DOHH2 (cell line): ENCODE results near the gene CACNG6.
"Not testable (repeated sequence)": the region's sequence is repeated elsewhere in the genome, so short reads cannot be mapped to it uniquely, and the experiment has no call there.

Source experiments
- H3F3A ChIP-seq: fragments of 200-600 bp; sonication (generic), shearing (Covaris generic); 2 replicates; pipeline ENCODE4 v1.6.0; 2016; ENCODE audit warnings: antibody characterized with exemption, mild to moderate bottlenecking; ENCODE audit not compliant: control insufficient read depth, insufficient read depth
- H3K27ac ChIP-seq: fragments of 200-600 bp; sonication (generic); 2 replicates; pipeline ENCODE4 v1.5.1; 2014; ENCODE audit warnings: low read depth, mild to moderate bottlenecking, low read length, moderate library complexity
- H3K27me3 ChIP-seq: fragments of 200-600 bp; sonication (generic); 2 replicates; pipeline ENCODE4 v1.6.1; 2014; ENCODE audit warnings: mild to moderate bottlenecking, low read length, mixed read lengths; ENCODE audit not compliant: control insufficient read depth
- H3K36me3 ChIP-seq: fragments of 200-600 bp; sonication (generic); 2 replicates; pipeline ENCODE4 v1.6.1; 2014; ENCODE audit warnings: mild to moderate bottlenecking, low read length, moderate library complexity, mixed read lengths; ENCODE audit not compliant: control insufficient read depth
- H3K4me1 ChIP-seq: fragments of 200-600 bp; sonication (generic); 2 replicates; pipeline ENCODE4 v1.6.1; 2014; ENCODE audit warnings: mild to moderate bottlenecking, low read length, mixed read lengths; ENCODE audit not compliant: control insufficient read depth
- H3K4me2 ChIP-seq: fragments of 200-600 bp; sonication (generic); 2 replicates; pipeline ENCODE4 v1.6.0; 2014; ENCODE audit warnings: mild to moderate bottlenecking, low read length, moderate library complexity
- H3K4me3 ChIP-seq: fragments of 200-600 bp; sonication (generic); 2 replicates; pipeline ENCODE4 v1.5.1; 2014; ENCODE audit warnings: mild to moderate bottlenecking, low read length, mixed read lengths
- H3K79me2 ChIP-seq: fragments of 200-600 bp; sonication (generic); 2 replicates; pipeline ENCODE4 v1.6.1; 2014; ENCODE audit warnings: mild to moderate bottlenecking, low read length, mixed read lengths; ENCODE audit not compliant: control insufficient read depth
- H3K9me2 ChIP-seq: fragments of 200-600 bp; sonication (generic); replicated peaks from 2 replicates; pipeline ENCODE4 v1.6.1; 2014; ENCODE audit warnings: mild to moderate bottlenecking, low read length, mixed read lengths; ENCODE audit not compliant: control insufficient read depth
- H3K9me3 ChIP-seq: fragments of 200-600 bp; sonication (generic); 2 replicates; pipeline ENCODE4 v1.6.1; 2014; ENCODE audit warnings: antibody characterized with exemption, low read length, mixed read lengths; ENCODE audit not compliant: control insufficient read depth, insufficient read depth
- H4K20me1 ChIP-seq: fragments of 200-600 bp; sonication (generic); 2 replicates; pipeline ENCODE4 v1.6.0; 2014; ENCODE audit warnings: low read depth, mild to moderate bottlenecking, antibody characterized with exemption, low read length, moderate library complexity; ENCODE audit not compliant: control insufficient read depth, insufficient read depth
- EZH2phosphoT487 ChIP-seq: fragments of 200-600 bp; sonication (generic); IDR thresholded peaks from 2 replicates; pipeline ENCODE4 v1.6.1; 2017; ENCODE audit warnings: borderline replicate concordance, mild to moderate bottlenecking, antibody characterized with exemption, low read length, moderate library complexity, mixed read lengths
- TF ChIP-seq, protein P1 (sequence below): fragments of 200-600 bp; sonication (generic); IDR thresholded peaks from one replicate; pipeline ENCODE4 v1.5.1; 2014; ENCODE audit warnings: antibody characterized with exemption, mild to moderate bottlenecking, low read depth, low read length; ENCODE audit not compliant: poor library complexity, severe bottlenecking

Gene CACNG6

DNA sequence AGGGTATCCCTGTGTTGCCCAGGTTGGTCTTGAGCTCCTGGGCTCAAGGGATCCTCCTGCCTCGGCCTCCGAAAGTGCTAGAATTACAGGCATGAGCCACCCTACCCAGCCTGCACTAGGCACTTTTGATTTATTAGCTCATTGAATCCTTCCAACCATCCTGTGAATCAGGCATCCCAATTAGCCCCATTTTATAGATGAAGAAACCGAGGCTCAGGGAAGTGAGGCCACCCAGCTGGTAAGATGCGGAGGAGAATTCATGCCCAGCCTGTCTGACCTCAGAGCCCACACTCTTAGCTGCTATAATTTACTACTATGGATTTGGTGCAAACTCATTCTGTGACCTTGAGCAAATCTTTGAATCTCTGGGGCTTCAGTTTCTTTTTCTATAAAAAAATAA lies 46.5 kb upstream of the CACNG6 start:
- Histone ChIP-seq H3F3A (no peaks in the 10 kb centered on the region), H3K27me3 (no peaks in the 10 kb centered on the region), H3K36me3 (no peaks in the 10 kb centered on the region), H3K4me2 (no peak overlapping the region), H3K79me2 (no peaks in the 10 kb centered on the region), H3K9me2 (no peaks in the 10 kb centered on the region), H3K4me3 (no peak overlapping the region), H4K20me1 (no peaks in the 10 kb centered on the region), H3K9me3 (no peaks in the 10 kb centered on the region), H3K4me1 (no peaks in the 10 kb centered on the region), H3K27ac (no peak overlapping the region)
- TF ChIP-seq EZH2phosphoT487 = no peak
- TF ChIP-seq, protein P1, sequence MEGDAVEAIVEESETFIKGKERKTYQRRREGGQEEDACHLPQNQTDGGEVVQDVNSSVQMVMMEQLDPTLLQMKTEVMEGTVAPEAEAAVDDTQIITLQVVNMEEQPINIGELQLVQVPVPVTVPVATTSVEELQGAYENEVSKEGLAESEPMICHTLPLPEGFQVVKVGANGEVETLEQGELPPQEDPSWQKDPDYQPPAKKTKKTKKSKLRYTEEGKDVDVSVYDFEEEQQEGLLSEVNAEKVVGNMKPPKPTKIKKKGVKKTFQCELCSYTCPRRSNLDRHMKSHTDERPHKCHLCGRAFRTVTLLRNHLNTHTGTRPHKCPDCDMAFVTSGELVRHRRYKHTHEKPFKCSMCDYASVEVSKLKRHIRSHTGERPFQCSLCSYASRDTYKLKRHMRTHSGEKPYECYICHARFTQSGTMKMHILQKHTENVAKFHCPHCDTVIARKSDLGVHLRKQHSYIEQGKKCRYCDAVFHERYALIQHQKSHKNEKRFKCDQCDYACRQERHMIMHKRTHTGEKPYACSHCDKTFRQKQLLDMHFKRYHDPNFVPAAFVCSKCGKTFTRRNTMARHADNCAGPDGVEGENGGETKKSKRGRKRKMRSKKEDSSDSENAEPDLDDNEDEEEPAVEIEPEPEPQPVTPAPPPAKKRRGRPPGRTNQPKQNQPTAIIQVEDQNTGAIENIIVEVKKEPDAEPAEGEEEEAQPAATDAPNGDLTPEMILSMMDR = no peak

DNA sequence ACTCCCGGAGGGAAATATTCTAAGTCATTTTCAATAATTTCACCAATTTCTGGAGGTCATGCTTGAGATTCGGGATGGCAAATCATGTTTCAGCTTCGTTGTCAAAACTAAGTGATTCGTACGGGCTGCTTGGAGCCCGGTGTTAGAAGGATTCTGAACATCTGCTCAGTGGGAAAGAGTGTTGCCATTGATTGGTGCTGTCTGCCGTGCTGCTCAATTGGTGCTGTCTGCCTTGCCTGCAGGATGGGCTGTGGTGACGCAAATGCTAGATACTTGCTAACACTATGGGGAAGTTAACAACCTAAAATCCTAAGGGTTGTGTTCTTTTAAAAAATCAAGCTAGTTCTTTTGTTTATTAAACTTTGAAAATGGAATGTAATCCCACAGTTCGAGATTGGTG lies 46.0 kb upstream of the CACNG6 start:
- Histone ChIP-seq H3K4me1 (no peaks in the 10 kb centered on the region), H3K27ac (no peak overlapping the region), H3K79me2 (no peaks in the 10 kb centered on the region), H3K36me3 (no peaks in the 10 kb centered on the region), H3K4me2 (no peak overlapping the region), H3K9me2 (no peaks in the 10 kb centered on the region), H3K4me3 (no peak overlapping the region), H4K20me1 (no peaks in the 10 kb centered on the region), H3K27me3 (no peaks in the 10 kb centered on the region), H3F3A (no peaks in the 10 kb centered on the region), H3K9me3 (no peaks in the 10 kb centered on the region)
- TF ChIP-seq, protein P1 = no peak
- no peak for TF ChIP-seq EZH2phosphoT487

DNA sequence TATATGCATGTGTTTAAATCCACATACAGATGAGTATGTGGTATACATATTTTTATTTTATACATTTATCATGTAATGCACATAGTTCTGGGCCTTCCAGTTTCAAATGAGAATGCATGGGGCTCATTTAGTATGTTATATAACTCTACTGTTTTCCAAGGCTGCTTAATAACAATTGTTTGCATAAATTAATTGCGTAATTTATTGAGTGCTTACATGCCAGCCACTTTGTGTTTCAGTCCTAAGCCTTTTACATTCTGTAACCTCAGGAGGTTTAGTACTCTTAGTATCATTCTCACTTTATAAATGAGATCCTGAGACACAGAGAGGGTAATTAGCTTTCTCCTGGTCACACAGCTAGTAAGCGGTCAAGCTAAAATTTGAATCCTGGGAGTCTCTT lies 45.4 kb upstream of the CACNG6 start:
- Histone ChIP-seq H3K36me3 (no peaks in the 10 kb centered on the region), H4K20me1 (no peaks in the 10 kb centered on the region), H3K4me3 (no peak overlapping the region), H3F3A (no peaks in the 10 kb centered on the region), H3K9me3 (no peaks in the 10 kb centered on the region), H3K27ac (no peak overlapping the region), H3K79me2 (no peaks in the 10 kb centered on the region), H3K4me1 (no peaks in the 10 kb centered on the region), H3K27me3 (no peaks in the 10 kb centered on the region), H3K9me2 (no peaks in the 10 kb centered on the region), H3K4me2 (no peak overlapping the region)
- TF ChIP-seq EZH2phosphoT487 = no peak
- TF ChIP-seq, protein P1 = no peak

DNA sequence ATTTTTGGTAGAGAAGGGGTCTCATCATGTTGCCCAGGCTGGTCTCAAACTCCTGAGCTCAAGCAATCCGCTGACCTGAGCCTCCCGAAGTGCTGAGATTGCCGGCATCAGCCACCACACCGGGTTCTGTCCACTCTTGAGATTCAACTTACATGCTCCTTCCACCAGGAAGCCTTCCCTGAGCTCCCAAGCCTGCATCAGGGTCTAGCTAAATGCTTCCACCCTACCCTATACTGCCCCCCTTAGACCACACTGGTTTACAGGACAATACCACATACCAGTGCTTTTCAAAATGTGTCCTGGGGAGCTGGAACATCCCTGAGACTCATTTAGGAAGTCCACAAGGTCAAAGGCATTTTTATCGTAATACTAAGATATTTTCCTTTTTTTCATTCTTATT lies 43.8 kb upstream of the CACNG6 start:
- no peaks in the 10 kb centered on the region for H3K9me2 ChIP-seq
- H3K4me2 ChIP-seq = no peak overlapping the region
- no peaks in the 10 kb centered on the region for H3K79me2 ChIP-seq
- no peak overlapping the region for H3K4me3 ChIP-seq
- no peaks in the 10 kb centered on the region for H3F3A ChIP-seq
- no peaks in the 10 kb centered on the region for H3K27me3 ChIP-seq
- no peaks in the 10 kb centered on the region for H3K36me3 ChIP-seq
- no peaks in the 10 kb centered on the region for H4K20me1 ChIP-seq
- no peak overlapping the region for H3K27ac ChIP-seq
- TF ChIP-seq, protein P1 = peak; percentile 39
- TF ChIP-seq EZH2phosphoT487 = no peak
- H3K4me1 ChIP-seq = no peaks in the 10 kb centered on the region
- no peaks in the 10 kb centered on the region for H3K9me3 ChIP-seq

DNA sequence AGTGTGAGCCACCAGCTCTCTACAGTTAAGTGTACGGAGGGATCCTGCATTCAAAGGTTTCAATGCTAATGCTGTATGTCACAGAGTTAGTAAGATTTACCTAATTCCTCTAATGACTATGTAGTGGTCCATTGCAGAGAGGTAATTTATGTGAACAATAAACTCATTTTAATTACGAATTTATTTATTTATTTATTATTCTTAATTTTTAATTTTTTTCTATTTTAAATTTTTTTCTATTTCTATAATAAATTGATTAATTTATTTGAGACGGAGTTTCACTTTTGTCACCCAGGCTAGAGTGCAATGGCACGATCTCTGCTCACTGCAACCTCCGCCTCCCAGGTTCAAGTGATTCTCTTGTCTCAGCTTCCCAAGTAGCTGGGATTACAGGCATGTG lies 42.8 kb upstream of the CACNG6 start:
- not testable (repeated sequence) for H3K36me3 ChIP-seq, H3K9me2 ChIP-seq, H3F3A ChIP-seq, H3K9me3 ChIP-seq, H3K27me3 ChIP-seq, H3K4me2 ChIP-seq, H3K79me2 ChIP-seq, H3K4me3 ChIP-seq, H3K4me1 ChIP-seq, H3K27ac ChIP-seq, H4K20me1 ChIP-seq
